Hippocampal formation (tissue), 2 donors: ENCODE measurements around the gene XAF1.
"Not testable (repeated sequence)": the region's sequence is repeated elsewhere in the genome, so short reads cannot be mapped to it uniquely, and the experiment has no call there.

Source experiments
- DNase-seq, 2 donors: peaks; one replicate each; lab custom pipeline; 2025; lab: John Stamatoyannopoulos, UW

The XAF1 gene

DNA sequence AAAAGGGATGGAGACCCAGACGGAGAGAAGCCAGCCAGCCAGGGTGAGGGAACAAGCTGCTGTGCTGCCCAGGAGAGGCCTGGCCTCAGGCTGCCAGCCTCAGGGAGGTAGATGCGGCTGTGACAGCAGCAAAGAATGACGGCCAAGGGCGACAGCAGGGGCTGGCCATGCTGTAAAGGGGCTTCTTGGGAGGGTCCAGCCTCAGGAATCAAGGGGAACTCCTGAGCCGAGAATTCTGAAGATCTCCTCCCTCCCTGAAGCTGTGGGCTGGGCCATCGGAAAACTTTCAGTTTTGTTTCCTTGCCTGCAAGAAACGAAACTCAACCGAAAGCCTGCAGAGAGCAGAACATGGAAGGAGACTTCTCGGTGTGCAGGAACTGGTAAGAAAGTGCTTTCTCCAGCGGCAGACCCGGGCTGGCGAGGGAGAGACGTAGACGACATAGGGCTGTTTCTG is at the start of gene XAF1:
XAF1 (plus strand) TSS at position 316 of the 454 bp plus-strand sequence; CDS start at position 349, 33 bp downstream.
- DNase-seq, result peak; percentile 2 to 26

- DNase-seq, result no peak
Measured at GRCh38 chr17:6706499-6706898, 49.3 kb upstream of the XAF1 start.

DNA sequence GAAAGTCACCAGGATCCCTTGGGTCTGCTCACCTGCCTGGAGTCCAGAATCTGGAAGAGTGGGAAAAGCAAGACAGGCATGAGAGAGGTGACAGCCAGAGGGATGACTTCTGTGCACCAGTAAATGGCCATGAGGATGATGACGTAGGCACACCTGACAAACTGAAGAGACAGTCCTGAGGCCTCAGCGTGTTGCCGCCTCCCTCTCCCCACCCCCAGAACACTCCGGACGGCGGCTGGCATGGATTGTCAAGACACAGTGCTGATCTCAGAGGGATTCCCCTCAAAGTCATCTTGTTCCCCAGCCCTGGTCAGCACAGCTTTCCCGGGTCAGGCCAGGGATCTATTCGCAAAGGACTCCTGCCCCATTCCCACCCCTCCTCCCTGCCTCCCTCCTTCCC is 48.9 kb upstream of the XAF1 start:
- DNase-seq, result no peak

DNA sequence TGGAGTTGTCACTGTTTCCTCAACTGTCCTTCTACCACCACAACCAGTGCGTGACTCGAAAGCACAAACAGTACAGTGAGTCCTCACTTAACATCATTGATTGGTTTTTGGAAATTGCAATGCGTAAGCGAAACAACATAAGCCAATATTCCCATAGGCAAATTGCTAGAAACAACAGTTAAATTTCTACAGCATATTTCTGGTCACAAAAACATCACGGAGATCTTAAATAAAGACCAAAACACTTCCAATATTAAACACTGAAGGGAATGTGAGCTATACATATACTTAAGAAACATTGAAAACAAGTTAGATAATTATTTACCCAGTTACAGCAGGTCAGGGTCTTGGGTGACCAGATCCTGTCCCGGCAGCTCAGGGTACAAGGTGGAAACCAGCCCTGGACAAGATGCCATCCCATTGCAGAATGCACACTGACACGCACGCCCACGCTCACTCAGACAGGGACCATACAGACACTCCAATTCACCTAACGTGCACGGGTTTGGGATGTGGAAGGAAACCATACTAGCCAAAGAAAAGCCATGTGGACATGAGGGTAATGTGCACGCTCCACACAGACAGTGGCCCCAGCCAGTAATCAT is 47.4 kb upstream of the XAF1 start:
- DNase-seq, result no peak

- no peak for DNase-seq
Measured at GRCh38 chr17:6710317-6710716, 45.5 kb upstream of the XAF1 start.

GRCh38 chr17:6711081-6711674 is 44.7 kb upstream of the XAF1 start:
- peak in 1 of 2 donors; percentile 26 for DNase-seq

DNA sequence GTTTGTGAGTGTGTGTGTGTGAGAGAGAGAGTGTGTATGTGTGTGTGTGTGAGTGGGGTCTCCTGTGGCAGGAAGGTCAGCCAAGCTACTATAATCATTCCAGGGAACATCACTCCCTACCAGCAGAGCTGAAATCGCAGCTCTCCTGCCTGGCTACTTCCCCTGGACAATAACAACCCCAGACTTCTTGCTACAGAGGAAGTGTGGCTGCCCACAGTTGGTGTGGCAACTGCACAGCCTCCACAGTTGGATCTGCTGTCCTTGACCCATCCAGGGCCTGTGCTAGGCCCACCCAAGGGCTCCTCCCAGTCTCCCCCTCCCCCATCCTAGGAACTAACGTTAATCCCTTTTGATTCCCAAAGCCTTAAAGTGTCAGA is 44.2 kb upstream of the XAF1 start:
- DNase-seq, result peak in 1 of 2 donors; percentile 1

DNA sequence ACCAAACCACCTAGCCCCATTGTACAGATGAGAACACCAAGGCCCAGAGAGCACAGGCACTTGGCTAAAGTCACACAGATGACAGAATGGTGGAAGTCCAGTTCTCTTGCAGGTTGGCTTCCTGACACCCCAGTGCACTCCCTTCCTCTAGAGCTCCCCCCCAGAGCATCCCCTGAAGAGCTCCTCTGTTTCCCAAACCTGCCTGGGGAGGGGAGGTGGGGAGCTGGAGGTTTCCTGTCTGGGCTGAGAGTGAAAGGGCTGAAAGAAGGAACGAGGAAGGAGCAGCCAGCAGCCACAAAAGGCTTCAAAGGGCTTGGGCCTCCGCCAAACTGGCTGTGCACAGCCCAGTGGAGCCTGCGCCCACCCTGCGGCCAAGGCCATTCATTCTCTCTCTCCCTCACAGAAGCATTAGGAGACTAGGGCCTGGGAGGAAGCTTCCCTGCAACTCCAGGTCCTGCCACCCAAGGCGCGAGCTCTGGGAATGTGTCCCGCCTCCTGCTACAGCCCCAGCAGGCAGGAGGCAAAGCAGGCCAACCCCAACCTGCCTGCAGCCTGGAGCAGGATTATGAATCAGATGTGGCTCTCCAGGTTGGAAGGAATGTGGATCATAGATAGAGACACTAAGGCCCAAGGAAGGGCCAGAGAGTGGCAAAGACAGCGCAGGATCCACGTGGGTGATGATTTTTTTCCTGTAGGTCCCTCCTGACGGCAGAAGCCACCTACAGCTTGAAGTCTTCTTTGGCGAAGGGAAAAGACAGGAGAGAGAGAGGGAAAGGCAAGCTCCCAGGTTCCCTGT is 43.6 kb upstream of the XAF1 start:
- peak; percentile 20 to 25 for DNase-seq

DNA sequence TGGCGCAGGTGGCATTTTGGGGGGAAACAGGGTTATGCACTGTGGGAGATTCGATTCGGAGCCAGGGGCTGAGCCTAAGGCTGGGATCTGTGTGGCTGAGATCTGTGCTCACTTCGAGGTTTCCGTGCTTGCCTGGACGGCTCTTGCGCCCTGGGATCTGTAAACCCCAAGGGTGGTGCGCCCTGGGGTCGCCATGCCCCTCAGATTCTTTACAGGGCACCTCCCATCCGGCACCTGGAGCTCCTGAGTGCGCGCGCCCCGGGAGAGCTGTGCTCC is 43.1 kb upstream of the XAF1 start:
- no peak for DNase-seq

- DNase-seq, result peak in 1 of 2 donors; percentile 4
Measured at GRCh38 chr17:6713130-6713917, 42.5 kb upstream of the XAF1 start, which contains the start of gene SLC13A5. Gene SLC13A5, minus strand, starts transcription at chr17:6713369. Its CDS starts 36 bp downstream, at chr17:6713333.

DNA sequence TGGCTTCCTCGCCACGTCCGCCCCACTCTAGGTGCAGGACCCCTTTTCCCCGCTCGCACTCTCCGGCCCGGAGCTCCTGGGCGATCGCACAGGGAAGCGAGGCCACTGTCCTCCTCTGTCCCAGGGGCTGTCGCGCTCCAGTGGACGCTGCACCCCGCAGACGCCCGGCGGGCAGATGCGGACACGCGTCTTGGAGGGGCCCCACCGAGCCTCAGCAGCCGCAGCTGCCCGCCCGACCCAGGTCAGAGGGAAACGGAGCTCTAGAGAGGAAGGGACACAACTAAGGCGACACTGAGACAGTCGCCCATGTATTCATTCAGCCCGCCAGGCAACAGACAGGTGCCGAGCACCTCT is 42.0 kb upstream of the XAF1 start:
- no peak for DNase-seq

GRCh38 chr17:6714315-6714874 is 41.5 kb upstream of the XAF1 start:
- DNase-seq, result no peak

DNA sequence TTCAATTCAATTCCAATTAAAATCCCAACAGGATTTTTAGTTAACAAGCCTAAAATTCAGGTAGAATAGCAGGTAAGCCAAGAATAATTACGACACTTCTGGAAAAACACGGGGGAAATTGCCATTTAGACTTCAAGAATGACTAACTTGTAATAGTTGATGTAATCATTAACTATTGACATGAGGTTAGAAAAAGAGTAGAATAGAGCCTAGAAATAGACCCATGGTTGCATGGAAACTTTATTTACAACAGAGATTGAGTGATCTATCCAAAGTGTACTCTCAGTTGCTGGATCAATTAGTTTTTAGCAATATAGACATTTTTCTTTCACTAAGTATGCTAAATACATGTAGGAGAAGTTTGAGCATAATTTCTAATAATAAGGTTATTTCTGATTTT is 39.1 kb upstream of the XAF1 start:
- no peak for DNase-seq

DNA sequence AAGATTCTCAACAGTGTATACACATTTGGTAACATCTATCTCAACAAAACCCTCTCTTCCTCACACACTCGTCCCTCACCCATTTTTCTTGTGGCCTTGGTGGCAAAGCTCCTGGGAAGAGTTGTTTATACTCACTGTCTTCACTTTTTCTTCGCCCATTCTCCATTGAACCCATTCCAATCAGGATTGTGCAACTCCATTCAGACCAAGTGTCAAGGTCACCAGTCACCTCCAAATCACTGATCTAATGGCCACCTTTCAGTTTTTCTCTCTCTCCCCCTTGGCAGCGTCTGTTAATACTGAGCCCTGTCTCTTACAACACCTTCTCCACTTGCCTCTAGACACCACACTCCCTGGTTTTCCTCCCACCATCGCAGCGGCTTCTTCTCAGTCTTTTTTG is 34.1 kb upstream of the XAF1 start:
- DNase-seq, result no peak

- no peak for DNase-seq
Measured at GRCh38 chr17:6724009-6724408, 31.8 kb upstream of the XAF1 start.

DNA sequence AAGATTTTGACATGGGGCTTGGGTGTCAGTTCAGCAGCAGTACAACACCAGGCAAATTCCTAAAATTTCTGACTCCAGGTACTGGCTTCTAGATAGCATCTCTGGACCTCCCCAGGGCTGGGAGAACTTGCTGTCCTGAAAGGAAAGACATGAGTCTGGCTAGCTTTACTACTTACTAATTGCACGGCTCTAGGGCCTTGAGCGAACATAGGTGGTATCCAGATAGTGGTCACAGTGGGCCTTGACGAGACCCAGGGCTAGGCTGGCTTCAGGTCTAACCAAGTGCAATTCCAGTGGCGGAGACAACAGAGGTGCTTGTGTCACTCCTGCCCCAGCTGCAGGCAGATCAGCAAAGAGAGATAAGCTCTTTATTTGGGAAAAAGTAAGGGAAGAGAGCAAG is 26.3 kb upstream of the XAF1 start:
- no peak for DNase-seq

DNA sequence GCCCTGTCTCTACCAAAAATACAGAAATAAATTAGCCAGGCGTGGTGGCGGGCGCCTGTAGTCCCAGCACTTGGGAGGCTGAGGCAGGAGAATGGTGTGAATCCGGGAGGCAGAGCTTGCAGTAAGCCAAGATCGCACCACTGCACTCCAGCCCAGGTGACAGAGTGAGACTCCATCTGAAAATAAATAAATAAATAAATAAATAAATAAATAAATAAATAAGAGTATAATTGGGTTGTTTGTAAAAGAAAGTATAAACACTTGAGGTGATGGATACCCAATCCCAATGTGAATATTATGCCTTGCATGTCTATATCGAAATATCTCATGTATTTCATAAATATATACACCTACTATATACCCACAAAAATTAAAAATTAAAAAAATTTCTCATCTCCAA is 9.2 kb upstream of the XAF1 start:
- not testable (repeated sequence) for DNase-seq

DNA sequence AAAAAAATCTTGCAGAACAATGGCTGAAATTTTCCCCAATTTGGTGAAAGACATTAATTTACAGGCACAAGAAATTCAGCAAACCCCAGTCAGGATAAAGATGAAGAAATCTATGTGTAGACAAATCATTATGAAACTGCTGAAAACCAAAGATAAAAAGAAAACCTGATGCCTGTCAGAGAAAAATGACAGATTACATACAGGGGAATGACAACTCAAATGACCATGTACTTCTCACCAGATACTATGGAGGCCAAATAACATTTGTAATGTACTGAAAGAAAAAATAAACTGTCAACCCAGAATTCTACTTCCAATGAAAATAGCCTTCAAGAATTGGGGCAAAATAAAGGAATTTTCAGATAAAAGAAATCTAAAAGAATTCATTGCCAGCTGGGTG is 7.2 kb upstream of the XAF1 start:
- no peak for DNase-seq

- DNase-seq, result no peak
Measured at GRCh38 chr17:6749519-6749918, 6.3 kb upstream of the XAF1 start.

GRCh38 chr17:6752068-6752909 is 3.6 kb upstream of the XAF1 start:
- DNase-seq, result no peak

- peak in 1 of 2 donors; percentile 13 for DNase-seq
Measured at GRCh38 chr17:6753006-6753445, 2.8 kb upstream of the XAF1 start.
